HCT116 (cell line): ENCODE data around the gene ADRM1. TPM values are rescaled to one million over a fixed set of nuclear protein-coding genes. Genes with fewer than 3 reads are reported as not detected.

ENCODE experiments used
- ATAC-seq: fragments of 200-7000 bp; cut with Tn5 transposase; 2 replicates; pipeline ENCODE4 v1.9.1; 2020; ENCODE audit warnings: mild to moderate bottlenecking, moderate library complexity
- BruUV-seq: library from RNA; stranded (reverse); fragments of 400-500 nt; replicated peaks from 2 replicates; lab custom pipeline; 2021; lab: Mats Ljungman, UMichigan
- CTCF ChIA-PET: fragments of 300-600 bp; sonication (Branson Sonifier 250); formaldehyde crosslinking; loops from one replicate; lab custom pipeline; 2021; ENCODE audit warnings: antibody characterized with exemption; lab: Charles Lee
- POLR2A ChIA-PET: fragments of 300-600, 350-600 bp; sonication (Branson Sonifier 250); formaldehyde crosslinking; loops from one replicate; lab custom pipeline; 2021; ENCODE audit warnings: antibody characterized with exemption; lab: Charles Lee
- RAD21 ChIA-PET, 2 experiments: fragments of 300-600 bp; sonication (Branson Sonifier 250); formaldehyde crosslinking; loops; one replicate each; lab custom pipeline; 2023; ENCODE audit warnings: low total read pairs in 2 of 2; ENCODE audit not compliant: uncharacterized antibody in 2 of 2, unreplicated experiment in 2 of 2, low non-redundant PET in 1 of 2; lab: Charles Lee
- DNase-seq: peaks from one replicate; pipeline ENCODE4 v3.0.0-alpha.2; 2010; ENCODE audit warnings: low read depth, low spot score
- H2AFZ ChIP-seq: fragments of 200-600 bp; shearing (Covaris generic), sonication (generic); 2 replicates; pipeline ENCODE4 v1.6.1; 2017; ENCODE audit warnings: low read depth, mixed run types, mixed read lengths, antibody characterized with exemption, low read length; ENCODE audit not compliant: poor library complexity, severe bottlenecking
- H3K27ac ChIP-seq: 2 replicates; pipeline ENCODE4 v1.5.1; 2012; ENCODE audit warnings: low read depth, low read length
- H3K27me3 ChIP-seq: fragments of 200-600 bp; sonication (generic); 2 replicates; pipeline ENCODE4 v1.6.1; 2016; ENCODE audit warnings: mixed run types, low read length, mixed read lengths; ENCODE audit not compliant: insufficient read depth
- H3K36me3 ChIP-seq, 2 experiments: fragments of 200-500 bp in 1 of 2; fragments of 200-600 bp in 1 of 2; sonication (Bioruptor generic) in 1 of 2; sonication (generic) in 1 of 2; 2 replicates each; pipeline versions ENCODE4 v1.5.1 to v1.6.1; 2014 to 2016; ENCODE audit warnings: low read length in 2 of 2, inconsistent platforms in 1 of 2, mixed read lengths in 1 of 2, mixed run types in 1 of 2; ENCODE audit not compliant: insufficient read depth in 2 of 2, control insufficient read depth in 1 of 2
- H3K4me1 ChIP-seq, 2 experiments: fragments of 200-600 bp in 1 of 2; sonication (generic) in 1 of 2; 2 replicates each; pipeline versions ENCODE4 v1.5.1 to v1.6.1; 2012 to 2017; ENCODE audit warnings: low read length in 2 of 2, inconsistent platforms in 1 of 2, mild to moderate bottlenecking in 1 of 2, mixed read lengths in 1 of 2, mixed run types in 1 of 2, moderate library complexity in 1 of 2; ENCODE audit not compliant: insufficient read depth in 2 of 2, control insufficient read depth in 1 of 2
- H3K4me2 ChIP-seq: fragments of 200-600 bp; sonication (generic); 2 replicates; pipeline ENCODE4 v1.6.1; 2017; ENCODE audit warnings: mixed run types, low read length, mixed read lengths
- H3K4me3 ChIP-seq, 2 experiments: fragments of 200-600 bp in 1 of 2; sonication (generic) in 1 of 2; replicated peaks in 1 of 2; 2 replicates each; pipeline ENCODE4 v1.5.1; 2011 to 2016; ENCODE audit warnings: low read length in 2 of 2, control low read depth in 1 of 2, low read depth in 1 of 2, mild to moderate bottlenecking in 1 of 2, mixed read lengths in 1 of 2, mixed run types in 1 of 2
- H3K79me2 ChIP-seq: fragments of 200-600 bp; sonication (generic); 2 replicates; pipeline ENCODE4 v1.6.1; 2017; ENCODE audit warnings: mild to moderate bottlenecking, mixed run types, low read length, moderate library complexity, mixed read lengths; ENCODE audit not compliant: insufficient read depth
- H3K9ac ChIP-seq: fragments of 200-600 bp; sonication (generic); 2 replicates; pipeline ENCODE4 v1.6.1; 2016; ENCODE audit warnings: low read length, mixed read lengths
- H3K9me2 ChIP-seq: fragments of 200-600 bp; sonication (generic), shearing (Covaris generic); 2 replicates; pipeline ENCODE4 v1.6.1; 2017; ENCODE audit warnings: mixed run types, mild to moderate bottlenecking, moderate library complexity; ENCODE audit not compliant: insufficient read depth
- H3K9me3 ChIP-seq, 2 experiments: fragments of 200-500 bp in 1 of 2; fragments of 200-600 bp in 1 of 2; sonication (Bioruptor generic) in 1 of 2; sonication (generic) in 1 of 2; 2 replicates each; pipeline ENCODE4 v1.6.1; 2014 to 2017; ENCODE audit warnings: low read length in 2 of 2, mixed read lengths in 2 of 2, inconsistent platforms in 1 of 2, low read depth in 1 of 2, mild to moderate bottlenecking in 1 of 2, mixed run types in 1 of 2, moderate library complexity in 1 of 2; ENCODE audit not compliant: control insufficient read depth in 1 of 2, insufficient read depth in 1 of 2
- H4K20me1 ChIP-seq: fragments of 200-600 bp; sonication (generic), shearing (Covaris generic); 2 replicates; pipeline ENCODE4 v1.6.1; 2017; ENCODE audit warnings: mixed run types, mild to moderate bottlenecking, moderate library complexity; ENCODE audit not compliant: insufficient read depth
- CBX3 ChIP-seq: IDR thresholded peaks from 2 replicates; pipeline ENCODE4 v1.6.1; 2012; ENCODE audit warnings: low read depth
- CEBPB ChIP-seq: IDR thresholded peaks from 2 replicates; pipeline ENCODE4 v1.6.1; 2012; ENCODE audit warnings: low read depth
- EGR1 ChIP-seq: IDR thresholded peaks from 2 replicates; pipeline ENCODE4 v1.6.1; 2012; ENCODE audit warnings: low read depth
- ELF1 ChIP-seq: IDR thresholded peaks from 2 replicates; pipeline ENCODE4 v1.6.1; 2012; ENCODE audit warnings: low read depth, borderline replicate concordance
- EZH2phosphoT487 ChIP-seq: fragments of 200-600 bp; IDR thresholded peaks from 2 replicates; pipeline ENCODE4 v1.6.1; 2018; ENCODE audit warnings: antibody characterized with exemption, borderline replicate concordance
- FOSL1 ChIP-seq: IDR thresholded peaks from 2 replicates; pipeline ENCODE4 v1.6.1; 2012; ENCODE audit warnings: low read depth
- JUND ChIP-seq: IDR thresholded peaks from 2 replicates; pipeline ENCODE4 v1.6.1; 2012
- SP1 ChIP-seq: IDR thresholded peaks from 2 replicates; pipeline ENCODE4 v1.6.1; 2012; ENCODE audit warnings: low read depth
- SRF ChIP-seq: IDR thresholded peaks from 2 replicates; pipeline ENCODE4 v1.6.1; 2012; ENCODE audit warnings: low read depth
- ZBTB33 ChIP-seq: IDR thresholded peaks from 2 replicates; pipeline ENCODE4 v1.6.1; 2011; ENCODE audit warnings: mild to moderate bottlenecking, low read length, moderate library complexity; ENCODE audit not compliant: insufficient replicate concordance; ENCODE audit errors: extremely low read depth
- ZNF274 ChIP-seq: fragments of 200-500 bp; sonication (Bioruptor generic); IDR thresholded peaks from 2 replicates; pipeline ENCODE4 v1.6.1; 2014; ENCODE audit warnings: mild to moderate bottlenecking, low read depth, low read length, inconsistent platforms
- intact Hi-C: fragments of 100-400 bp; cut with micrococcal nuclease; formaldehyde crosslinking; loops from 2 replicates; pipeline ENCODE4 v1.10.0; 2022
- total RNA-seq: library from RNA; stranded (reverse); gene quantifications from one replicate; pipeline ENCODE4 v1.2.1, GENCODE V29; 2021; ENCODE audit not compliant: unreplicated experiment
- TF ChIP-seq, protein P1 (sequence below), 3 experiments: fragments of 200-600 bp in 1 of 3; sonication (generic) in 1 of 3; IDR thresholded peaks in 2 of 3; conservative IDR thresholded peaks in 1 of 3; 2 replicates each; pipeline ENCODE4 v1.5.1; 2012 to 2017; ENCODE audit warnings: low read depth in 2 of 3, low read length in 2 of 3, antibody characterized with exemption in 1 of 3, borderline replicate concordance in 1 of 3, control low read depth in 1 of 3, mild to moderate bottlenecking in 1 of 3, mixed read lengths in 1 of 3, mixed run types in 1 of 3, moderate library complexity in 1 of 3; ENCODE audit not compliant: insufficient read depth in 1 of 3

The ADRM1 gene
- total RNA-seq, 1 experiment from 2014 or later, result 158 TPM

- no peak overlapping the region for H2AFZ ChIP-seq
- CTCF ChIA-PET, result interaction anchor here (0.6 kb wide), 1 partner anchor 29 kb away, joined by 3 read pairs; no protein-coding TSS in a partner anchor
- H3K27me3 ChIP-seq, result no peaks in the 10 kb centered on the region
- DNase-seq (no peak), ATAC-seq (no peak)
- H4K20me1 ChIP-seq, result no peaks in the 10 kb centered on the region; the same call in 1 of the 2 replicates
- peaks cover 5% of the 10 kb centered on the region; the same call in 1 of the 2 replicates for H3K79me2 ChIP-seq
- H3K9me3 ChIP-seq, result no peaks in the 10 kb centered on the region
- no TSS peak for BruUV-seq
- TF ChIP-seq EZH2phosphoT487, result no peak
- TF ChIP-seq EGR1, result no peak
- no peak for TF ChIP-seq CEBPB
- no peak for TF ChIP-seq JUND
- TF ChIP-seq FOSL1, result no peak
- no peak for TF ChIP-seq CBX3
- no peak for TF ChIP-seq ZBTB33
- TF ChIP-seq ZNF274, result no peak
- TF ChIP-seq SRF, result no peak
- no peak for TF ChIP-seq SP1
- no peak for TF ChIP-seq ELF1
- TF ChIP-seq, protein P1, sequence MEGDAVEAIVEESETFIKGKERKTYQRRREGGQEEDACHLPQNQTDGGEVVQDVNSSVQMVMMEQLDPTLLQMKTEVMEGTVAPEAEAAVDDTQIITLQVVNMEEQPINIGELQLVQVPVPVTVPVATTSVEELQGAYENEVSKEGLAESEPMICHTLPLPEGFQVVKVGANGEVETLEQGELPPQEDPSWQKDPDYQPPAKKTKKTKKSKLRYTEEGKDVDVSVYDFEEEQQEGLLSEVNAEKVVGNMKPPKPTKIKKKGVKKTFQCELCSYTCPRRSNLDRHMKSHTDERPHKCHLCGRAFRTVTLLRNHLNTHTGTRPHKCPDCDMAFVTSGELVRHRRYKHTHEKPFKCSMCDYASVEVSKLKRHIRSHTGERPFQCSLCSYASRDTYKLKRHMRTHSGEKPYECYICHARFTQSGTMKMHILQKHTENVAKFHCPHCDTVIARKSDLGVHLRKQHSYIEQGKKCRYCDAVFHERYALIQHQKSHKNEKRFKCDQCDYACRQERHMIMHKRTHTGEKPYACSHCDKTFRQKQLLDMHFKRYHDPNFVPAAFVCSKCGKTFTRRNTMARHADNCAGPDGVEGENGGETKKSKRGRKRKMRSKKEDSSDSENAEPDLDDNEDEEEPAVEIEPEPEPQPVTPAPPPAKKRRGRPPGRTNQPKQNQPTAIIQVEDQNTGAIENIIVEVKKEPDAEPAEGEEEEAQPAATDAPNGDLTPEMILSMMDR (IDR thresholded peaks at IDR 0.05 in 2 of 3, conservative IDR thresholded peaks at IDR 0.05 in 1 of 3; ENCODE audit: borderline replicate concordance in 1 of 3, insufficient read depth in 1 of 3, low read depth in 2 of 3, low read length in 2 of 3), result no peak
- intact Hi-C loops, result no loop called here
- no peak overlapping the region for H3K4me3 ChIP-seq
- H3K4me2 ChIP-seq, result no peak overlapping the region
- RAD21 ChIA-PET, result no interaction called here
- no peak overlapping the region for H3K9ac ChIP-seq
- peaks cover 22 to 48% of the 10 kb centered on the region in 2 experiments; a peak in 3 of 4 replicates for H3K36me3 ChIP-seq
- H3K4me1 ChIP-seq, result no peaks in the 10 kb centered on the region
- no peaks in the 10 kb centered on the region for H3K9me2 ChIP-seq
- H3K27ac ChIP-seq, result no peak overlapping the region
- POLR2A ChIA-PET, result no interaction called here
Measured at GRCh38 chr20:62344092-62344491, 41.3 kb downstream of the ADRM1 start.
